IPS-20b (cell line): ENCODE data around the gene NARS2.
A peak's percentile ranks its signal among the peaks of the same experiment; 100 is the strongest.

ENCODE experiments used
- H3K27ac ChIP-seq: one replicate; pipeline ENCODE4 v1.5.1; 2013; ENCODE audit warnings: low read length
- H3K27me3 ChIP-seq: 2 replicates; pipeline ENCODE4 v1.6.1; 2013; ENCODE audit warnings: mild to moderate bottlenecking, low read length, inconsistent platforms; ENCODE audit not compliant: insufficient read depth
- H3K36me3 ChIP-seq: 2 replicates; pipeline ENCODE4 v1.6.1; 2013; ENCODE audit warnings: low read depth, mild to moderate bottlenecking, inconsistent platforms, low read length, moderate library complexity; ENCODE audit not compliant: insufficient read depth
- H3K4me1 ChIP-seq: 2 replicates; pipeline ENCODE4 v1.6.1; 2013; ENCODE audit warnings: mild to moderate bottlenecking, control low read depth, inconsistent platforms, low read length, moderate library complexity; ENCODE audit not compliant: insufficient read depth
- H3K4me3 ChIP-seq: 2 replicates; pipeline ENCODE4 v1.5.1; 2013; ENCODE audit warnings: mild to moderate bottlenecking, low read length, inconsistent platforms
- H3K9ac ChIP-seq: 2 replicates; pipeline ENCODE4 v1.6.1; 2013; ENCODE audit warnings: low read depth, mild to moderate bottlenecking, inconsistent platforms, low read length, moderate library complexity
- H3K9me3 ChIP-seq: 2 replicates; pipeline ENCODE4 v1.6.1; 2013; ENCODE audit warnings: mild to moderate bottlenecking, low read depth, low read length, inconsistent platforms; ENCODE audit not compliant: insufficient read depth

NARS2 gene

GRCh38 chr11:78510597-78510996, 64.1 kb downstream of the NARS2 start:
- no peaks in the 10 kb centered on the region for H3K27me3 ChIP-seq
- no peak overlapping the region for H3K9ac ChIP-seq
- H3K27ac ChIP-seq, result no peak overlapping the region
- H3K9me3 ChIP-seq, result peaks cover 13% of the 10 kb centered on the region
- no peak overlapping the region for H3K4me3 ChIP-seq
- H3K36me3 ChIP-seq, result peaks cover 14% of the 10 kb centered on the region
- H3K4me1 ChIP-seq, result peaks cover 9% of the 10 kb centered on the region; the same call in 1 of the 2 replicates

DNA sequence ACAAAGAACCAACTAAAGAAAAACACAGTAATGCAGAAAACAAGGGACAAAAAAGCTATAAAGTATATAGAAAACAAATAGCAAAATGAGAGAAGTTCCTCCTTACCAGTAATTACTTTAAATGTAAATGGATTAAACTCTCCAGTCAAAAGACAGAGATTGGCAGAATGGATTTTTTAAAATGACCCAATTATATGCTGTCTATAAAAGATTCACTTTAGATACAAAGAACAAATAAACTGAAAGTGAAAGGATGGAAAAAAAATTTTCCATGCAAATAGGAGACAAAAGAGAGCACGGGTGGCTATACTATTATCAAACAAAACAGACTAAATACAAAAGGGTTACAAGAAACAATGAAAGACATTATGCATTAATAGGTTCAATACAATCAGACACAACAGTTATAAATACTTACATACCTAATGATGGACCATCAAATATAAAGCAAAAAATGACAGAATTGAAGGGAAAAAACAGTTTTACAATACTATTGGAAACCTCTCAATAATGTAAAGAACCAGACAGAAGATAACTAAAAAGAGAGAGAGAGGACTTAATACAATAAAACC, 64.6 kb downstream of the NARS2 start:
- Histone ChIP-seq H3K4me3 (no peak overlapping the region), H3K36me3 (peaks cover 14% of the 10 kb centered on the region), H3K4me1 (peaks cover 7% of the 10 kb centered on the region; the same call in 1 of the 2 replicates), H3K9me3 (peaks cover 13% of the 10 kb centered on the region), H3K27ac (no peak overlapping the region), H3K27me3 (no peaks in the 10 kb centered on the region), H3K9ac (no peak overlapping the region)

DNA sequence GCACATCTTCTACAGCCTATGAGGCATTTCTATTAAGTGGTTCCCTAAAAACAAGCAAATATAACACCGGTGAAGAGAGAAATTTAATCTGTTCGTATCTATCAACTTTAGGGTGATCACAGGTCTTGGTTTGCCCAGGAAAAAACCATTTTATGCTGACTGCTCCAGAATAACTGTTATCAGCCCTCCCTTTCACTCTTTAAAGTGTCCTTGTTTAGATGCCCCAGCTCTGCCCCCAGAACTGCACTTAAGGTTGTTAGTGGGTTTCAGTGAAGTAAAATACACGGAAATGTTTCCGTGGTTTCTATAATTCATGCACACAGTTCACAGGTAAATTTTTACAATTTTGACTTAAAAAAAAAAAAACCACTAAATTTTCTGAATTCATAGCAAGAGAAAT, 70.0 kb downstream of the NARS2 start:
- Histone ChIP-seq H3K27me3 (no peaks in the 10 kb centered on the region), H3K27ac (no peak overlapping the region), H3K9ac (no peak overlapping the region), H3K36me3 (no peaks in the 10 kb centered on the region), H3K4me3 (no peak overlapping the region), H3K4me1 (peaks cover 13% of the 10 kb centered on the region), H3K9me3 (no peaks in the 10 kb centered on the region)

- Histone ChIP-seq H3K4me1 (peaks cover 13% of the 10 kb centered on the region), H3K27me3 (no peaks in the 10 kb centered on the region), H3K4me3 (peak overlapping the region; percentile 9; the same call in 1 of the 2 replicates), H3K27ac (no peak overlapping the region), H3K9me3 (no peaks in the 10 kb centered on the region), H3K36me3 (no peaks in the 10 kb centered on the region), H3K9ac (no peak overlapping the region)
Observed at GRCh38 chr11:78504181-78504580, 70.5 kb downstream of the NARS2 start.

DNA sequence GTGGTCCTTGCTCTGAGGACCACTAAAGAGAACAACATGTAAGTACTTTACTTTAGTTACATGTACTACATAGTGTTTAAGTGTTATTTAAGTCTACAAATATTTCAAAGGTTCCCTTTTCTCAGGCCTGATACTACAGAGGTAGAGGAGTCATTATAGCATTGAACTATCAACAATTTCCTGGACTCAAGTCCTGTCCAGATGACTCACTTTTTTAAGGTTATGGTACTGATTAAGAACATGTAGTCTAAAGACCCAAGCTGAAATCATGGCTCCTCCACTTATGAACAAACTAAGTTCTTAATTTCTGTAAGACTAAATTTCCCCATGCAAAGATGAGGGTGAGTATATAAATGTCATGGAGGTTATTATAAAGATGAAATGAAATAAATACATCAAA, 74.7 kb downstream of the NARS2 start:
- Histone ChIP-seq H3K27ac (no peak overlapping the region), H3K9ac (no peak overlapping the region), H3K4me1 (peaks cover 11% of the 10 kb centered on the region), H3K4me3 (no peak overlapping the region), H3K9me3 (no peaks in the 10 kb centered on the region), H3K36me3 (no peaks in the 10 kb centered on the region), H3K27me3 (no peaks in the 10 kb centered on the region)

- H3K27me3 ChIP-seq, result no peaks in the 10 kb centered on the region
- H3K27ac ChIP-seq, result no peak overlapping the region
- no peaks in the 10 kb centered on the region for H3K9me3 ChIP-seq
- H3K9ac ChIP-seq, result no peak overlapping the region
- no peak overlapping the region for H3K4me3 ChIP-seq
- 0 out of 2 replicates have a peak, but pooled peaks cover 3% of the 10 kb centered on the region for H3K36me3 ChIP-seq
- H3K4me1 ChIP-seq, result no peaks in the 10 kb centered on the region
Observed at GRCh38 chr11:78497293-78497692, 77.4 kb downstream of the NARS2 start.

- Histone ChIP-seq H3K9ac (no peak overlapping the region), H3K4me3 (no peak overlapping the region), H3K27ac (no peak overlapping the region), H3K4me1 (no peaks in the 10 kb centered on the region), H3K9me3 (no peaks in the 10 kb centered on the region), H3K27me3 (no peaks in the 10 kb centered on the region), H3K36me3 (peaks cover 7% of the 10 kb centered on the region; the same call in 1 of the 2 replicates)
Observed at GRCh38 chr11:78493413-78493975, 81.2 kb downstream of the NARS2 start.

DNA sequence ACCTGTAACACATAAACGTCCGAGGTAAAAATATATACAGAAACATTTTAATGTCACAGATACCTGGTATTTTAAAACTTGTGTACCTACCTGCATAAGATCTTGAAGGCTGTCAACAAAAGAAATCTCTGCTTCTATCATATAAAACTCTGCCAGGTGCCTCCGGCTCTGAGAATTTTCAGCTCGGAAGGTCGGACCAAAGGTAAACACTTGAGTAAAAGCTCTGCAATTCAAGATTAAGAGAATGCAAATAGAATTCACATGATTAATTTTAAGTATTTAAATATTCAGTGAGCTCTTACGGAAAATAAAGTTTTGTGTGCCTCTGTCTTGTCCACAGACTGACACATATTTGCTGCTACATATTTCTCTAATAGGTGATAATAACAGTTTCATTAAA, 81.7 kb downstream of the NARS2 start:
- H3K4me1 ChIP-seq, result no peaks in the 10 kb centered on the region
- no peak overlapping the region for H3K4me3 ChIP-seq
- no peak overlapping the region for H3K27ac ChIP-seq
- H3K36me3 ChIP-seq, result peaks cover 7% of the 10 kb centered on the region; the same call in 1 of the 2 replicates
- H3K27me3 ChIP-seq, result no peaks in the 10 kb centered on the region
- no peak overlapping the region for H3K9ac ChIP-seq
- no peaks in the 10 kb centered on the region for H3K9me3 ChIP-seq

DNA sequence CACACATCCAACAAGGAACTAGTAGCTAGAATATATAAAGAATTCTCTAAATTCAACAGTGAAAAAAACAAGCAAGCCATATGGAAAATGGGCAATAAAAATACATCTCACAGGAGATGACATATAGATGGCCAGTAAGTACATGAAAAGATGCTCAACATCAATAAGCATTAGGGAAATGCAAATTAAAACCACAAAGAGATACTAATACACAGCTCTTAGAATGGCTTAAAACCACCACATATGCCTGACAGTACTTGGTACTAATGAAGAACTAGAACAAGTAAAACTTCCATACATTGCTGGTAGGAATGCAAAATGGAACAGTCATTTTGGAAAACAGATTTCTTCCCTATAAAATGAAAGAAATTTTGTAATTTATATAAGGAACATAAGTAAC, 85.5 kb downstream of the NARS2 start:
- H3K27me3 ChIP-seq, result no peaks in the 10 kb centered on the region
- no peaks in the 10 kb centered on the region for H3K9me3 ChIP-seq
- H3K4me3 ChIP-seq, result no peak overlapping the region
- peaks cover 18% of the 10 kb centered on the region for H3K36me3 ChIP-seq
- no peak overlapping the region for H3K9ac ChIP-seq
- no peaks in the 10 kb centered on the region for H3K4me1 ChIP-seq
- no peak overlapping the region for H3K27ac ChIP-seq

DNA sequence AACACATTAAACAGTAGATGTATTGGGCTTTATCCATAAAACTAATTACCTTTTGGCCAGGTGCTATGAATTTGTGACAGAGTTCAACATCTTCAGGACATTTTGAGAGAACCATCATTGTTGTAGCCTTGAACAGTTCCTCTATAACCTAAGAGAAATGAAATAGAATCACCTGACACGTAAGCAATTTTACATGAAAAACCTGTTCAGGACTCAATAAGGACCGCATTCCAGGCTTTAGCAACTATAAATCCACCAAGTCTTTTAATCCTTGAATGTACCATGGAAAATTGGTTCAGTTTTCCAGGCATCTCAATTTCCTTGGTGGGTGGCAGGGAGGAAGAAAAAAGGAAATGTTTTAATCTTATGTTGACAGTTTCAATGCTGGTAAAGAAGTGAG, 96.1 kb downstream of the NARS2 start:
- Histone ChIP-seq H3K4me3 (no peak overlapping the region), H3K9me3 (no peaks in the 10 kb centered on the region), H3K9ac (no peak overlapping the region), H3K27me3 (no peaks in the 10 kb centered on the region), H3K36me3 (peaks cover 19% of the 10 kb centered on the region), H3K27ac (no peak overlapping the region), H3K4me1 (no peaks in the 10 kb centered on the region)

- peaks cover under 1% of the 10 kb centered on the region; the same call in 1 of the 2 replicates for H3K4me1 ChIP-seq
- no peak overlapping the region for H3K4me3 ChIP-seq
- no peak overlapping the region for H3K9ac ChIP-seq
- H3K36me3 ChIP-seq, result peaks cover 24% of the 10 kb centered on the region
- no peak overlapping the region for H3K27ac ChIP-seq
- no peaks in the 10 kb centered on the region for H3K27me3 ChIP-seq
- H3K9me3 ChIP-seq, result no peaks in the 10 kb centered on the region
Observed at GRCh38 chr11:78476066-78476465, 98.6 kb downstream of the NARS2 start.

DNA sequence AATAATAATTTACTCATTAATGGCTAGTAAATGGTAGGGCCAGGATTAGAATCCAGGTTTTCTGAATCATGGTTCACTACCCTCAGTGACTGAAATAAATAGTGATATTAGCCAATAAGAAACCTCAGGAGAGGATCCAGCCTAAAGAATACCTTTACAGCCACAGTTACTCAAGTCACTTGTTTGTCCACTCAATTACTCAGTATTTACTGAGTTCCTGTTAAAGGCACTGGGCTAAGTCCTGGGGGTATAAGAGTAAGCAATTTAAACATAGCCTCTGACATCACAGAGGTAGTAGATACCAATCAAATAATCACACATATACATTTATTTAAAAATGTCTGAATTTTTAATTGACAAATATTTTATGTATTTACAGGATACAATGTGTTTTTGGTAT, 100.2 kb downstream of the NARS2 start:
- no peak overlapping the region for H3K9ac ChIP-seq
- H3K4me1 ChIP-seq, result peaks cover 8% of the 10 kb centered on the region
- no peaks in the 10 kb centered on the region for H3K9me3 ChIP-seq
- H3K4me3 ChIP-seq, result no peak overlapping the region
- H3K27me3 ChIP-seq, result no peaks in the 10 kb centered on the region
- no peak overlapping the region for H3K27ac ChIP-seq
- H3K36me3 ChIP-seq, result peaks cover 24% of the 10 kb centered on the region
